ENCODE measurements around the gene PLEKHG3.

GRCh38 chr14:64753999-64754398, 49.8 kb downstream of the PLEKHG3 start:
- TF ChIP-seq CTCF (CRISPR knock-in tag; IDR thresholded peaks at IDR 0.05) = no peak
- no peak for TF ChIP-seq MYC (CRISPR knock-in tag; IDR thresholded peaks at IDR 0.05; ENCODE audit: borderline replicate concordance)
- no peak for TF ChIP-seq GABPA (IDR thresholded peaks at IDR 0.05; ENCODE audit: low read depth, low read length)
- no peak for TF ChIP-seq GABPA (CRISPR knock-in tag; IDR thresholded peaks at IDR 0.05; ENCODE audit: low read depth)
